IMR-90 (cell line): Measurements from ENCODE around the gene TULP4.

ENCODE experiments used
- BHLHE40 ChIP-seq: fragments of 150-350 bp; IDR thresholded peaks from 2 replicates; pipeline ENCODE4 v1.6.1; 2016; ENCODE audit warnings: mild to moderate bottlenecking, low read depth, low read length
- CEBPB ChIP-seq: IDR thresholded peaks from 2 replicates; pipeline ENCODE4 v1.6.1; 2012; ENCODE audit warnings: low read depth, low read length, improper control_type of control experiment
- CHD1 ChIP-seq: IDR thresholded peaks from 2 replicates; pipeline ENCODE4 v1.6.1; 2012; ENCODE audit warnings: low read depth, low read length, improper control_type of control experiment
- CTCF ChIP-seq: conservative IDR thresholded peaks from 2 replicates; pipeline ENCODE4 v1.5.1; 2012; ENCODE audit warnings: mild to moderate bottlenecking, low read depth, low read length, improper control_type of control experiment
- ELK1 ChIP-seq: fragments of 150-350 bp; IDR thresholded peaks from 2 replicates; pipeline ENCODE4 v1.6.1; 2016; ENCODE audit warnings: low read depth, mild to moderate bottlenecking, low read length, moderate library complexity, borderline replicate concordance
- FOS ChIP-seq: fragments of 150-350 bp; IDR thresholded peaks from 2 replicates; pipeline ENCODE4 v1.6.1; 2016; ENCODE audit warnings: low read depth, low read length
- MAFK ChIP-seq: IDR thresholded peaks from 2 replicates; pipeline ENCODE4 v1.6.1; 2012; ENCODE audit warnings: low read depth, low read length, improper control_type of control experiment
- POLR2A ChIP-seq: IDR thresholded peaks from 2 replicates; pipeline ENCODE4 v1.6.1; 2012; ENCODE audit warnings: mild to moderate bottlenecking, low read depth, low read length
- RAD21 ChIP-seq: IDR thresholded peaks from 2 replicates; pipeline ENCODE4 v1.6.1; 2012; ENCODE audit warnings: low read length, improper control_type of control experiment
- RCOR1 ChIP-seq: IDR thresholded peaks from 2 replicates; pipeline ENCODE4 v1.6.1; 2012; ENCODE audit warnings: mild to moderate bottlenecking, low read length, improper control_type of control experiment; ENCODE audit not compliant: insufficient replicate concordance
- RFX5 ChIP-seq: IDR thresholded peaks from 2 replicates; pipeline ENCODE4 v1.8.0; 2012; ENCODE audit warnings: low read depth, mild to moderate bottlenecking, low read length, moderate library complexity
- SMC3 ChIP-seq: fragments of 150-350 bp; IDR thresholded peaks from 2 replicates; pipeline ENCODE4 v1.6.1; 2016; ENCODE audit warnings: low read depth, mild to moderate bottlenecking, antibody characterized with exemption, low read length, moderate library complexity

- no peak for TF ChIP-seq CTCF
- no peak for TF ChIP-seq ELK1
- no peak for TF ChIP-seq POLR2A
- TF ChIP-seq SMC3: no peak
- no peak for TF ChIP-seq RCOR1
- no peak for TF ChIP-seq RAD21
- no peak for TF ChIP-seq BHLHE40
- no peak for TF ChIP-seq RFX5
- TF ChIP-seq FOS: no peak
- no peak for TF ChIP-seq CEBPB
- TF ChIP-seq CHD1: no peak
- TF ChIP-seq MAFK: no peak
Observed at GRCh38 chr6:158442306-158442705, 130.0 kb downstream of the TULP4 start.
